Aorta (tissue), 5 donors: Measurements from ENCODE around the gene HNRNPM. TPM values are rescaled to one million over a fixed set of nuclear protein-coding genes. Genes with fewer than 3 reads are reported as not detected.
A peak's percentile ranks its signal among the peaks of the same experiment; 100 is the strongest.

Source experiments
- ATAC-seq: fragments of 200-7000 bp; cut with Tn5 transposase; one replicate; pipeline ENCODE4 v1.9.1; 2022; ENCODE audit warnings: moderate library complexity; ENCODE audit not compliant: low FRiP score
- DNase-seq, 2 donors: peaks; one replicate each; pipeline ENCODE4 v3.0.0-alpha.2; 2020
- H3K27ac ChIP-seq, 2 donors: one replicate each; pipeline ENCODE4 v1.5.1; 2013; ENCODE audit warnings: low read length in 2 of 2, mild to moderate bottlenecking in 2 of 2, moderate library complexity in 2 of 2, control low read depth in 1 of 2, inconsistent platforms in 1 of 2, low read depth in 1 of 2
- H3K27me3 ChIP-seq, 2 donors: one replicate each; pipeline ENCODE4 v1.6.1; 2013; ENCODE audit warnings: control low read depth in 1 of 2, low read length in 1 of 2, mild to moderate bottlenecking in 1 of 2, moderate library complexity in 1 of 2; ENCODE audit not compliant: insufficient read depth in 2 of 2, control insufficient read depth in 1 of 2
- H3K36me3 ChIP-seq, 2 donors: one replicate each; pipeline ENCODE4 v1.6.1; 2013; ENCODE audit warnings: control low read depth in 1 of 2, low read length in 1 of 2, mild to moderate bottlenecking in 1 of 2; ENCODE audit not compliant: insufficient read depth in 2 of 2, control insufficient read depth in 1 of 2
- H3K4me1 ChIP-seq, 2 donors: one replicate each; pipeline ENCODE4 v1.6.1; 2013; ENCODE audit warnings: low read length in 2 of 2, control low read depth in 1 of 2, mild to moderate bottlenecking in 1 of 2, moderate library complexity in 1 of 2; ENCODE audit not compliant: insufficient read depth in 2 of 2, control insufficient read depth in 1 of 2
- H3K4me3 ChIP-seq, 2 donors: one replicate each; pipeline ENCODE4 v1.5.1; 2013; ENCODE audit warnings: low read length in 2 of 2, control low read depth in 1 of 2, mild to moderate bottlenecking in 1 of 2
- H3K9me3 ChIP-seq: one replicate; pipeline ENCODE4 v1.6.1; 2013; ENCODE audit warnings: mild to moderate bottlenecking, low read length; ENCODE audit not compliant: control insufficient read depth
- WGBS, 2 donors: extraction: QIAGEN DNeasy Blood & Tissue Kit; methylation state at CpG; one replicate each; pipeline ENCODE4 v1.1.7; 2013; 5-methylcytosine and 5-hydroxymethylcytosine counted together
- intact Hi-C, 2 donors: fragments of 100-400 bp; cut with DNase I; formaldehyde crosslinking; loops; one replicate each; pipeline versions ENCODE4 v1.14.2 to v1.15.0; 2022
- polyA plus RNA-seq, 2 donors: library from polyadenylated mRNA; stranded (reverse); fragments of 200-250 nt; gene quantifications; one replicate each; pipeline ENCODE4 v1.2.3, GENCODE V29; 2013
- total RNA-seq, 2 donors: library from RNA; stranded (reverse); fragmentation: NEBNext Ultra II Directional; extraction: Animal tissue kit (Norgen Biotek cat#: 25700); gene quantifications; one replicate each; pipeline ENCODE4 v1.2.1, GENCODE V29; 2021
- donor health status: healthy with polysubstance abuse.
- donor health status: Bipolar disorder and iron deficiency.
- donor health status: DM: no; HTN: no; CAD: no.
- donor health status: DM: no; HTN: no; CAD: no.
- donor health status: DM: yes; HTN: yes; CAD: no.

Gene HNRNPM
- total and polyA plus RNA-seq, 4 donors = 106 to 148 (median 123) TPM

- H3K4me1 ChIP-seq = peaks cover 5 to 10% of the 10 kb centered on the region in 2 donors
- intact Hi-C loops = no loop called here
- no peaks in the 10 kb centered on the region for H3K27me3 ChIP-seq
- 82 to 83% methylated on average over 6 of the region's 6 CpGs for WGBS, 2 donors
- H3K27ac ChIP-seq = no peak overlapping the region
- H3K9me3 ChIP-seq = no peaks in the 10 kb centered on the region
- H3K36me3 ChIP-seq = peaks cover 0 to 6% of the 10 kb centered on the region in 2 donors
- DNase-seq (peak in 1 of 2 donors; percentile 17), ATAC-seq (no peak)
- no peak overlapping the region for H3K4me3 ChIP-seq
Observed at GRCh38 chr19:8453616-8454015, 8.8 kb downstream of the HNRNPM start.

GRCh38 chr19:8454218-8454617, 9.4 kb downstream of the HNRNPM start:
- H3K9me3 ChIP-seq = no peaks in the 10 kb centered on the region
- peaks cover 0 to 6% of the 10 kb centered on the region in 2 donors for H3K36me3 ChIP-seq
- no peaks in the 10 kb centered on the region for H3K27me3 ChIP-seq
- H3K27ac ChIP-seq = no peak overlapping the region
- 39 to 64% methylated on average over 1 of the region's 1 CpG for WGBS, 2 donors
- intact Hi-C loops = no loop called here
- ATAC-seq = no peak
- H3K4me1 ChIP-seq = peaks cover 7 to 10% of the 10 kb centered on the region in 2 donors
- DNase-seq = no peak
- H3K4me3 ChIP-seq = no peak overlapping the region

- WGBS, 2 donors = 78 to 80% methylated on average over 5 of the region's 5 CpGs
- intact Hi-C loops = no loop called here
- H3K27me3 ChIP-seq = no peaks in the 10 kb centered on the region
- no peak for ATAC-seq
- H3K36me3 ChIP-seq = peaks cover 0 to 6% of the 10 kb centered on the region in 2 donors
- no peak for DNase-seq
- no peak overlapping the region for H3K4me3 ChIP-seq
- peaks cover 8% of the 10 kb centered on the region in 2 donors for H3K4me1 ChIP-seq
- H3K9me3 ChIP-seq = no peaks in the 10 kb centered on the region
- H3K27ac ChIP-seq = no peak overlapping the region
Observed at GRCh38 chr19:8455018-8455417, 10.2 kb downstream of the HNRNPM start.

GRCh38 chr19:8456064-8456463, 11.3 kb downstream of the HNRNPM start:
- WGBS, 2 donors = 51 to 53% methylated on average over 7 of the region's 7 CpGs
- ATAC-seq = no peak
- DNase-seq = no peak

GRCh38 chr19:8457209-8457608, 12.4 kb downstream of the HNRNPM start:
- peaks cover 0 to 6% of the 10 kb centered on the region in 2 donors for H3K36me3 ChIP-seq
- no peaks in the 10 kb centered on the region for H3K9me3 ChIP-seq
- DNase-seq (no peak), ATAC-seq (no peak)
- no peak overlapping the region for H3K27ac ChIP-seq
- no peak overlapping the region for H3K4me3 ChIP-seq
- WGBS, 2 donors = 55 to 56% methylated on average over 3 of the region's 3 CpGs
- peaks cover 6 to 8% of the 10 kb centered on the region in 2 donors for H3K4me1 ChIP-seq
- H3K27me3 ChIP-seq = no peaks in the 10 kb centered on the region
- intact Hi-C loops = no loop called here

More at GRCh38 chr19:8456064-8456463, 11.3 kb downstream of the HNRNPM start:
- Histone ChIP-seq H3K36me3 (peaks cover 0 to 6% of the 10 kb centered on the region in 2 donors), H3K4me1 (peaks cover 8% of the 10 kb centered on the region in 2 donors), H3K4me3 (no peak overlapping the region), H3K9me3 (no peaks in the 10 kb centered on the region), H3K27me3 (no peaks in the 10 kb centered on the region), H3K27ac (no peak overlapping the region)
- intact Hi-C loops = no loop called here

- Histone ChIP-seq H3K4me3 (no peak overlapping the region), H3K36me3 (peaks cover 0 to 4% of the 10 kb centered on the region in 2 donors), H3K27ac (no peak overlapping the region), H3K27me3 (no peaks in the 10 kb centered on the region), H3K9me3 (no peaks in the 10 kb centered on the region), H3K4me1 (peaks cover 4 to 8% of the 10 kb centered on the region in 2 donors)
- WGBS, 2 donors = 62 to 64% methylated on average over 1 of the region's 1 CpG
- no peak for DNase-seq
- intact Hi-C loops = no loop called here
- no peak for ATAC-seq
Observed at GRCh38 chr19:8457827-8458226, 13.1 kb downstream of the HNRNPM start.

GRCh38 chr19:8458380-8458779, 13.6 kb downstream of the HNRNPM start:
- ATAC-seq (no peak), DNase-seq (no peak)
- no peaks in the 10 kb centered on the region for H3K27me3 ChIP-seq
- H3K27ac ChIP-seq = no peak overlapping the region
- no peaks in the 10 kb centered on the region for H3K9me3 ChIP-seq
- no peak overlapping the region for H3K4me3 ChIP-seq
- WGBS, 2 donors = 69 to 72% methylated on average over 5 of the region's 5 CpGs
- peaks cover 0 to 4% of the 10 kb centered on the region in 2 donors for H3K36me3 ChIP-seq
- peaks cover 4 to 8% of the 10 kb centered on the region in 2 donors for H3K4me1 ChIP-seq
- intact Hi-C loops = no loop called here

- Histone ChIP-seq H3K9me3 (no peaks in the 10 kb centered on the region), H3K4me3 (no peak overlapping the region), H3K27me3 (no peaks in the 10 kb centered on the region), H3K36me3 (peaks cover 0 to 7% of the 10 kb centered on the region in 2 donors), H3K27ac (peak overlapping the region in 1 of 2 donors; percentile 46), H3K4me1 (peaks cover 4 to 7% of the 10 kb centered on the region in 2 donors)
- DNase-seq = no peak
- WGBS, 2 donors = 27 to 35% methylated on average over 7 of the region's 7 CpGs
- intact Hi-C loops = no loop called here
- ATAC-seq = no peak
Observed at GRCh38 chr19:8459095-8459494, 14.3 kb downstream of the HNRNPM start.

- intact Hi-C loops = no loop called here
- WGBS, 2 donors = 5 to 6% methylated on average over 6 of the region's 6 CpGs
- ATAC-seq (no peak), DNase-seq (no peak)
- Histone ChIP-seq H3K27ac (peak overlapping the region; percentile 46 to 84), H3K9me3 (no peaks in the 10 kb centered on the region), H3K4me1 (peaks cover 4% of the 10 kb centered on the region in 2 donors), H3K27me3 (no peaks in the 10 kb centered on the region), H3K36me3 (peaks cover 0 to 8% of the 10 kb centered on the region in 2 donors), H3K4me3 (no peak overlapping the region)
Observed at GRCh38 chr19:8459520-8460270, 14.9 kb downstream of the HNRNPM start.
